HepG2 (cell line): ENCODE measurements around the gene LOX. TPM values are rescaled to one million over a fixed set of nuclear protein-coding genes. Genes with fewer than 3 reads are reported as not detected.

Source experiments
- ATAC-seq: fragments of 200-7000 bp; cut with Tn5 transposase; 3 replicates; pipeline ENCODE4 v1.9.1; 2020; ENCODE audit warnings: mild to moderate bottlenecking, moderate library complexity
- BruUV-seq: library from RNA; stranded (reverse); fragments of 400-500 nt; replicated peaks from 2 replicates; lab custom pipeline; 2021; lab: Mats Ljungman, UMichigan
- CTCF ChIA-PET: fragments of 300-600 bp; formaldehyde crosslinking; extraction: SDS; loops from one replicate; lab custom pipeline; 2021; ENCODE audit warnings: low total read pairs, inconsistent platforms, low intra/inter-chr PET ratio; lab: Yijun Ruan, JAX
- POLR2A ChIA-PET: fragments of 350-600 bp; sonication (Branson Sonifier 250); formaldehyde crosslinking; loops from one replicate; lab custom pipeline; 2020; ENCODE audit warnings: antibody characterized with exemption, inconsistent platforms; lab: Yijun Ruan, JAX
- DNase-seq: peaks from one replicate; pipeline ENCODE4 v3.0.0-alpha.2; 2015; ENCODE audit warnings: low spot score
- FAIRE-seq: peaks from 3 replicates; lab custom pipeline; 2011; peaks lifted over from hg19 to GRCh38; lab: Jason Lieb, UNC
- H2AFZ ChIP-seq: one replicate; pipeline ENCODE4 v1.6.1; 2011; ENCODE audit warnings: low read length, inconsistent platforms
- H3K27ac ChIP-seq: fragments of 300-600 bp; 3 replicates; pipeline ENCODE4 v1.8.0; 2011; ENCODE audit warnings: mixed run types, mild to moderate bottlenecking, mixed read lengths, low read length, inconsistent platforms; ENCODE audit not compliant: insufficient read depth; ENCODE audit errors: extremely low read length
- H3K27me3 ChIP-seq, 2 experiments: fragments of 200-600 bp in 1 of 2; 2 replicates in 1 of 2; 3 replicates in 1 of 2; pipeline versions ENCODE4 v1.6.0 to v1.8.0; 2011; ENCODE audit warnings: low read length in 2 of 2, mild to moderate bottlenecking in 2 of 2, moderate library complexity in 2 of 2, inconsistent platforms in 1 of 2; ENCODE audit not compliant: insufficient read depth in 2 of 2, control insufficient read depth in 1 of 2
- H3K36me3 ChIP-seq, 2 experiments: fragments of 200-600 bp in 1 of 2; replicated peaks in 1 of 2; 2 replicates in 1 of 2; 3 replicates in 1 of 2; pipeline versions ENCODE4 v1.5.1 to v1.8.0; 2011; ENCODE audit warnings: low read length in 2 of 2, inconsistent platforms in 1 of 2; ENCODE audit not compliant: insufficient read depth in 2 of 2, control insufficient read depth in 1 of 2
- H3K4me1 ChIP-seq: 2 replicates; pipeline ENCODE4 v1.5.1; 2012; ENCODE audit warnings: low read length, inconsistent platforms; ENCODE audit not compliant: insufficient read depth
- H3K4me2 ChIP-seq: 2 replicates; pipeline ENCODE4 v1.6.0; 2011; ENCODE audit warnings: low read depth, low read length, inconsistent platforms
- H3K4me3 ChIP-seq, 3 experiments: fragments of 200-600 bp in 1 of 3; sonication (generic), shearing (Covaris generic) in 1 of 3; replicated peaks in 1 of 3; 2 replicates each; pipeline ENCODE4 v1.5.1; 2011 to 2016; ENCODE audit warnings: low read length in 3 of 3, inconsistent platforms in 2 of 3, low read depth in 2 of 3, mild to moderate bottlenecking in 2 of 3, control low read depth in 1 of 3, mixed read lengths in 1 of 3; ENCODE audit not compliant: insufficient read depth in 1 of 3
- H3K79me2 ChIP-seq: one replicate; pipeline ENCODE4 v1.6.1; 2011; ENCODE audit warnings: low read length, inconsistent platforms; ENCODE audit not compliant: insufficient read depth
- H3K9ac ChIP-seq: 2 replicates; pipeline ENCODE4 v1.6.0; 2011; ENCODE audit warnings: mild to moderate bottlenecking, low read depth, low read length, inconsistent platforms; ENCODE audit not compliant: insufficient read depth
- H3K9me3 ChIP-seq: 2 replicates; pipeline ENCODE4 v1.5.1; 2012; ENCODE audit warnings: mild to moderate bottlenecking, low read length
- H4K20me1 ChIP-seq: 2 replicates; pipeline ENCODE4 v1.6.0; 2011; ENCODE audit warnings: inconsistent platforms, mild to moderate bottlenecking, low read length, moderate library complexity; ENCODE audit not compliant: insufficient read depth
- SIN3B ChIP-seq: fragments of 150-350 bp; IDR thresholded peaks from 2 replicates; pipeline ENCODE4 v1.6.1; 2014; ENCODE audit warnings: low read length
- SNAI1 ChIP-seq: sonication (generic); formaldehyde crosslinking; IDR thresholded peaks from 2 replicates; pipeline ENCODE4 v1.5.0; 2020; ENCODE audit warnings: mild to moderate bottlenecking, missing genetic modification reagents, borderline replicate concordance
- STAG1 ChIP-seq: sonication (generic); formaldehyde crosslinking; IDR thresholded peaks from 2 replicates; pipeline ENCODE4 v1.4.0; 2020; ENCODE audit warnings: missing genetic modification reagents
- WGBS: methylation state at CpG from one replicate; pipeline ENCODE4 v1.1.6; 2017; ENCODE audit warnings: low lambda C conversion rate; 5-methylcytosine and 5-hydroxymethylcytosine counted together
- in situ Hi-C: cut with HindIII; loops from 2 replicates; pipeline ENCODE4 v1.10.0; 2017; ENCODE audit warnings: low pct_unique_long_range_greater_than_20kb; ENCODE audit not compliant: extremely low pct_ligation_motif_present
- intact Hi-C: fragments of 100-400 bp; cut with micrococcal nuclease; formaldehyde crosslinking; loops from one replicate; pipeline ENCODE4 v1.10.0; 2022; ENCODE audit not compliant: unreplicated experiment
- polyA plus RNA-seq, 8 experiments: library from polyadenylated mRNA; depleted of rRNA in 3 of 8; stranded (reverse) in 7 of 8; unstranded in 1 of 8; fragments of >200 nt; fragmentation: Illumina TruSeq in 4 of 8; extraction: Trizol in 4 of 8; gene quantifications; 2 replicates each; pipeline versions ENCODE4 v1.2.1 to v1.2.3, GENCODE V29; 2011 to 2016; ENCODE audit warnings: low read depth in 4 of 8, missing spikeins in 1 of 8, mixed read lengths in 1 of 8; ENCODE audit not compliant: insufficient read depth in 1 of 8
- total RNA-seq, 5 experiments: library from RNA; depleted of rRNA; stranded (reverse); fragments of >200 nt; fragmentation: Illumina TruSeq; extraction: Trizol; gene quantifications; 2 replicates each; pipeline ENCODE4 v1.2.3, GENCODE V29; 2016; ENCODE audit warnings: low read depth in 1 of 5
- TF ChIP-seq, protein P1 (sequence below): sonication (generic); formaldehyde crosslinking; IDR thresholded peaks from 2 replicates; pipeline ENCODE4 v1.5.0; 2020; ENCODE audit warnings: mild to moderate bottlenecking, missing genetic modification reagents, moderate library complexity

Gene LOX
- total and polyA plus RNA-seq, 2 of the 13 experiments (the other 11 are each of a cell fraction or from before 2014, with no cell fraction given): 0.73 to 173 TPM

DNA sequence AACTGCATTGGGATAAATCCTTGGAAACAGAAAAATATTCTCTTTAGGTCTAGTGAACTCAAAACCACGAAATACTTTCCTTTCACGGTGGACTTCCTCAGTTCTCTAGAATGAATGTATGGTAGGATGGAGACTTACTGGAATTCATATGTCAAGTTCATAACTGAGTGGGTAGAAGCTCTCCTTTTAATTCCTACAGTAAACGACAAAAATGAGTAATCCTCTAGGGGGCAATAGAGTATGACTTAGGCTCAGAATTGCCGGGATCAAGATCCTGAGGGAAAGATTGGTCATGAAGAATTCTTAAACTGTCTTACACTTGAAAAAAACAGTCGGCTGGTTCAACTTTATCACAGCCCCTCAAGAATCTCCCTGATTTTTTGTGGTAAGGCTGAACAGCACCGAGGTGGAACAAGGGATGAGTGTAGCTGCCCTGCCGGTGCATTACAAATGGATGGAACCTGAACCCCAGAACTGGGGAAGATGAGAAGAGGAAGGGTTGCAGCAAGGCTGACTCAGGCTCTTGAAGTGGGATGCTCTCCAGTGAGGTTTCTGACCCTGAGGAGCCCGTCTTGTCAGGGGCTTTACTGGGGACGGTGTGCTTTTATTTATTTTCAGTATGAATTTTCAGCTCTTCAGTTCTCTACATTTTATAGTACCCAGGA is 14.0 kb upstream of the LOX start:
- TF ChIP-seq STAG1: peak; percentile 17; the same call in 1 of the 2 replicates
- TF ChIP-seq, protein P1, sequence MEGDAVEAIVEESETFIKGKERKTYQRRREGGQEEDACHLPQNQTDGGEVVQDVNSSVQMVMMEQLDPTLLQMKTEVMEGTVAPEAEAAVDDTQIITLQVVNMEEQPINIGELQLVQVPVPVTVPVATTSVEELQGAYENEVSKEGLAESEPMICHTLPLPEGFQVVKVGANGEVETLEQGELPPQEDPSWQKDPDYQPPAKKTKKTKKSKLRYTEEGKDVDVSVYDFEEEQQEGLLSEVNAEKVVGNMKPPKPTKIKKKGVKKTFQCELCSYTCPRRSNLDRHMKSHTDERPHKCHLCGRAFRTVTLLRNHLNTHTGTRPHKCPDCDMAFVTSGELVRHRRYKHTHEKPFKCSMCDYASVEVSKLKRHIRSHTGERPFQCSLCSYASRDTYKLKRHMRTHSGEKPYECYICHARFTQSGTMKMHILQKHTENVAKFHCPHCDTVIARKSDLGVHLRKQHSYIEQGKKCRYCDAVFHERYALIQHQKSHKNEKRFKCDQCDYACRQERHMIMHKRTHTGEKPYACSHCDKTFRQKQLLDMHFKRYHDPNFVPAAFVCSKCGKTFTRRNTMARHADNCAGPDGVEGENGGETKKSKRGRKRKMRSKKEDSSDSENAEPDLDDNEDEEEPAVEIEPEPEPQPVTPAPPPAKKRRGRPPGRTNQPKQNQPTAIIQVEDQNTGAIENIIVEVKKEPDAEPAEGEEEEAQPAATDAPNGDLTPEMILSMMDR (CRISPR knock-in tag): peak; percentile 47
- no peak for TF ChIP-seq SNAI1
- no peak for TF ChIP-seq SIN3B
- no peaks in the 10 kb centered on the region for H3K27me3 ChIP-seq
- ChIA-PET POLR2A (no interaction called here), CTCF (interaction anchor here (0.9 kb wide), 1 partner anchor 64 kb away, joined by 3 read pairs; no protein-coding TSS in a partner anchor)
- no peaks in the 10 kb centered on the region for H4K20me1 ChIP-seq
- DNase-seq: no peak
- H3K4me3 ChIP-seq: no peak overlapping the region
- ATAC-seq: peak; percentile 65
- BruUV-seq: no TSS peak
- in situ Hi-C loops: no loop called here
- H3K4me1 ChIP-seq: no peaks in the 10 kb centered on the region
- no peak overlapping the region for H3K27ac ChIP-seq
- no peak overlapping the region for H2AFZ ChIP-seq
- intact Hi-C loops: no loop called here
- H3K9me3 ChIP-seq: no peaks in the 10 kb centered on the region
- no peaks in the 10 kb centered on the region for H3K36me3 ChIP-seq
- no peaks in the 10 kb centered on the region for H3K79me2 ChIP-seq
- WGBS: 29% methylated on average over 9 of the region's 9 CpGs
- peak; percentile 52 for FAIRE-seq
- no peak overlapping the region for H3K4me2 ChIP-seq
- no peak overlapping the region for H3K9ac ChIP-seq
